ENCODE data around the gene GNAS-AS1. TPM values are rescaled to one million over a fixed set of nuclear protein-coding genes. Genes with fewer than 3 reads are reported as not detected.

Gene GNAS-AS1
- total RNA-seq, 1 donor from 2014 or later: 5.9 TPM

GRCh38 chr20:58810879-58811250 lies 39.8 kb downstream of the GNAS-AS1 start:
- H3K9me3 Mint-ChIP-seq: no peaks in the 10 kb centered on the region
- DNase-seq (ENCODE audit: low spot score in 2 of 2, unreplicated experiment in 2 of 2): no peak
- H3K4me1 Mint-ChIP-seq: no peaks in the 10 kb centered on the region
- H3K36me3 Mint-ChIP-seq: no peaks in the 10 kb centered on the region
- H3K27ac Mint-ChIP-seq: no peak overlapping the region
- no peak for TF ChIP-seq CTCF (IDR thresholded peaks at IDR 0.05; ENCODE audit: unreplicated experiment)
- H3K4me3 Mint-ChIP-seq: no peak overlapping the region
- peaks cover 15% of the 10 kb centered on the region for H3K27me3 Mint-ChIP-seq (ENCODE audit: low read depth)

- no peaks in the 10 kb centered on the region for H3K36me3 Mint-ChIP-seq
Observed at GRCh38 chr20:58810116-58810878, 40.4 kb downstream of the GNAS-AS1 start.

GRCh38 chr20:58808271-58809046 lies 42.2 kb downstream of the GNAS-AS1 start:
- no peaks in the 10 kb centered on the region for H3K9me3 Mint-ChIP-seq
- no peak for TF ChIP-seq CTCF (IDR thresholded peaks at IDR 0.05; ENCODE audit: unreplicated experiment)
- no peak overlapping the region for H3K27ac Mint-ChIP-seq
- H3K4me3 Mint-ChIP-seq: no peak overlapping the region
- no peaks in the 10 kb centered on the region for H3K36me3 Mint-ChIP-seq
- H3K27me3 Mint-ChIP-seq (ENCODE audit: low read depth): peaks cover 27% of the 10 kb centered on the region
- peaks cover 4% of the 10 kb centered on the region for H3K4me1 Mint-ChIP-seq
- no peak for DNase-seq (ENCODE audit: low spot score in 2 of 2, unreplicated experiment in 2 of 2)

More at GRCh38 chr20:58810116-58810878, 40.4 kb downstream of the GNAS-AS1 start:
- H3K4me3 Mint-ChIP-seq: no peak overlapping the region
- no peak for DNase-seq (ENCODE audit: low spot score in 2 of 2, unreplicated experiment in 2 of 2)
- H3K27ac Mint-ChIP-seq: no peak overlapping the region
- peaks cover 17% of the 10 kb centered on the region for H3K27me3 Mint-ChIP-seq (ENCODE audit: low read depth)
- no peak for TF ChIP-seq CTCF (IDR thresholded peaks at IDR 0.05; ENCODE audit: unreplicated experiment)
- no peaks in the 10 kb centered on the region for H3K4me1 Mint-ChIP-seq
- H3K9me3 Mint-ChIP-seq: no peaks in the 10 kb centered on the region

- Mint-ChIP-seq H3K36me3 (no peaks in the 10 kb centered on the region), H3K27me3 (ENCODE audit: low read depth) (peaks cover 28% of the 10 kb centered on the region), H3K4me3 (no peak overlapping the region), H3K9me3 (no peaks in the 10 kb centered on the region), H3K27ac (no peak overlapping the region), H3K4me1 (peaks cover 4% of the 10 kb centered on the region)
- DNase-seq (ENCODE audit: low spot score in 2 of 2, unreplicated experiment in 2 of 2): no peak
- no peak for TF ChIP-seq CTCF (IDR thresholded peaks at IDR 0.05; ENCODE audit: unreplicated experiment)
Observed at GRCh38 chr20:58807801-58808200, 42.9 kb downstream of the GNAS-AS1 start.

- no peaks in the 10 kb centered on the region for H3K9me3 Mint-ChIP-seq
Observed at GRCh38 chr20:58803533-58803932, 47.2 kb downstream of the GNAS-AS1 start.

More at GRCh38 chr20:58803533-58803932, 47.2 kb downstream of the GNAS-AS1 start:
- no peak for TF ChIP-seq CTCF (IDR thresholded peaks at IDR 0.05; ENCODE audit: unreplicated experiment)
- Mint-ChIP-seq H3K4me1 (peaks cover 4% of the 10 kb centered on the region), H3K36me3 (no peaks in the 10 kb centered on the region), H3K27me3 (ENCODE audit: low read depth) (peaks cover 44% of the 10 kb centered on the region), H3K4me3 (no peak overlapping the region), H3K27ac (no peak overlapping the region)
- no peak for DNase-seq (ENCODE audit: low spot score in 2 of 2, unreplicated experiment in 2 of 2)

All from mesothelial cell of epicardium (in vitro differentiated cells).